Gastroesophageal sphincter (tissue), 3 donors: Measurements from ENCODE around the gene PLCH1.

Experiments used
- POLR2A ChIP-seq, 2 donors: fragments of 450-650 bp; IDR thresholded peaks; one replicate each; pipeline ENCODE4 v1.6.1; 2017; ENCODE audit warnings: antibody characterized with exemption in 2 of 2, mild to moderate bottlenecking in 2 of 2, moderate library complexity in 1 of 2
- POLR2AphosphoS5 ChIP-seq: sonication (generic); formaldehyde crosslinking; IDR thresholded peaks from one replicate; pipeline ENCODE4 v1.6.1; 2017; ENCODE audit warnings: antibody characterized with exemption
- TF ChIP-seq, protein P1 (sequence below), 4 experiments: fragments of 200-600 bp in 2 of 4; fragments of 450-650 bp in 2 of 4; sonication (generic) in 1 of 4; IDR thresholded peaks; one replicate each; pipeline ENCODE4 v1.5.1; 2017 to 2019; ENCODE audit warnings: antibody characterized with exemption in 4 of 4, mild to moderate bottlenecking in 2 of 4, moderate library complexity in 2 of 4

DNA sequence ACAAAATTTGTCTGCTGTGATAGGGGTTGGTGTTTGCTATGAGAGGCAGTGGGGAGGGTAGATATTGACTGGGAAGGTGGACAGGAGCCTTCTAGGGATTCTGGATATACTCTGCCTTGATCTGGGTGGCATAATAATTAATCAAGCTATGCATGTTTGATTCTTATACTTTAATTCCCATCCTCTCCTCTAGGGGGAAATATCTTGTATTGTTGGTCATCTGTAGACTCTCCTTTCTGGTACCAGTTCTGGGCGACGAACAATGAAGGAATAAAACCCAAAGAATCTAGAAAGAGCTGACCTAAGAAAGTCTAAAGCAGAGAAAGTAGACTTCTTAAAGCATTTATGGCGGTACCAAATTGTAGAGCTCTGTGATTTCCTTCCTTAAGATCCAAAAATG lies 253.2 kb downstream of the PLCH1 start:
- TF ChIP-seq, protein P1, sequence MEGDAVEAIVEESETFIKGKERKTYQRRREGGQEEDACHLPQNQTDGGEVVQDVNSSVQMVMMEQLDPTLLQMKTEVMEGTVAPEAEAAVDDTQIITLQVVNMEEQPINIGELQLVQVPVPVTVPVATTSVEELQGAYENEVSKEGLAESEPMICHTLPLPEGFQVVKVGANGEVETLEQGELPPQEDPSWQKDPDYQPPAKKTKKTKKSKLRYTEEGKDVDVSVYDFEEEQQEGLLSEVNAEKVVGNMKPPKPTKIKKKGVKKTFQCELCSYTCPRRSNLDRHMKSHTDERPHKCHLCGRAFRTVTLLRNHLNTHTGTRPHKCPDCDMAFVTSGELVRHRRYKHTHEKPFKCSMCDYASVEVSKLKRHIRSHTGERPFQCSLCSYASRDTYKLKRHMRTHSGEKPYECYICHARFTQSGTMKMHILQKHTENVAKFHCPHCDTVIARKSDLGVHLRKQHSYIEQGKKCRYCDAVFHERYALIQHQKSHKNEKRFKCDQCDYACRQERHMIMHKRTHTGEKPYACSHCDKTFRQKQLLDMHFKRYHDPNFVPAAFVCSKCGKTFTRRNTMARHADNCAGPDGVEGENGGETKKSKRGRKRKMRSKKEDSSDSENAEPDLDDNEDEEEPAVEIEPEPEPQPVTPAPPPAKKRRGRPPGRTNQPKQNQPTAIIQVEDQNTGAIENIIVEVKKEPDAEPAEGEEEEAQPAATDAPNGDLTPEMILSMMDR (IDR thresholded peaks at IDR 0.05), result no peak
- TF ChIP-seq POLR2AphosphoS5 (no peak), POLR2A (IDR thresholded peaks at IDR 0.05) (no peak)
